ENCODE data around the gene ZNF775.

The ZNF775 gene

DNA sequence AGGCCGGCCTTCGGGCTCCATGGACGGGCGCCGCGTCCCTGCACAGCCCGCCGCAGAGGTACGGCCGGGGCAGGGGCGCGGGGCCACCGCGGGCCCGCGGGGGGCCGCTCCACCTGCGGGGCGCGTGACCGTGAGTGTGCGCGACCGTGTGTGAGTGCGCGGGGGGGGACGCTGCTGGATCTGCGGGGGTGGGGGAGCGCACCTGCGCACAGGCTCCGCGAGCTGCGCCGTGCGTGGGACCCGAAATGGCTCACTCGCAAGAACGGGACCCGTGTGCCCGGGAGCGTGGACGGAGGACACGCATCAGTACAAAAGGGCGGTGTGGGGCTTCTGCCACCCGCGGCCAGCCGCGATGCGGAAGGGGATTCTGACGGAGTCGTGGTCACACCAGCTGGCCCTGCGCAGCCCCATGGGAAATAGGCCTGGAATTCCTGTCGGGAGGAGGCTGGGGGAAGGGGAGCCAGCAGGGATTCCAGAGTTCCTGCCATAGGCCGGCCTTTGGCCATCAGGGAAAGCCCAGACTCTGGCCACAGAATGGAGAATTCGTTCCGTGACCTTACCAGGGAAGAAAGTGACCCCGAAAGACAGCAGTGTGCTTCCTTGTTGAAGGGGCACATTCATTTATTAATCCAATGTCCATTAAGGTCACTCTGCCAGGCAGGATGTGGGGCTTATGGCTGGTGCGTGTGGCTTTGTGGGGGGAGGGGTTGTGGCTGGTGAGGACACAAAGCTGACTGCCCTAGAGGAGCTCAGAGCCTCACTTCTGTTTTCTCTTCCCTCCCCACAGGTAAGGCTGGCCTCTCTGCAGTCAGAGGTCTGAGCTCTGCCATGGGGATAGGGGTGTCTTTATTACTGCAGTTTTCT lies 10.0 kb upstream of the ZNF775 start:
- DNase-seq (ENCODE audit: low spot score), result peak; percentile 85

- DNase-seq (ENCODE audit: low spot score), result no peak
Measured at GRCh38 chr7:150369748-150370501, 9.2 kb upstream of the ZNF775 start.

DNA sequence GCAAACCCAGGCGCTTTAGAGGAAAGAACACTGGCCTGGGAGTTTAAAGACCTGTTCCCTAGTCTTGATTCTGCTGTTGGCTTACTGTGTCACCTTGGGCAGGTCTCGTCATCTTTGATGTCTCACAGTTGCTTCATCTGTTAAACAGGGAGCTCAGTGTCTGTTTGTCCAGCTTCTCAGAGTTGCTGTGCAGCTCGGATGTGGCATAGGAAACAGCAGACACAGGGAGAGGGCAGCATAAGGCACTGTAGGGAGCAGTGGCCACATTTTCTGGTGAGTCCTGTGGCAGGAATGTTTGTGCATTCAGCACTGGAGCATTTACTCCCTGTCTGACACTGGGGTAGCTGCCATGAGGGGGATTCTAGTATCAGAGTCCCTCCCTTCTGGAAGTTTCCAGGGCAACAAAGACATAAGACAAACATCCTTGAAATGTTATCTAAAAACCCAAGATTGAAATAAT lies 8.5 kb upstream of the ZNF775 start:
- peak; percentile 44 for DNase-seq (ENCODE audit: low spot score)

DNA sequence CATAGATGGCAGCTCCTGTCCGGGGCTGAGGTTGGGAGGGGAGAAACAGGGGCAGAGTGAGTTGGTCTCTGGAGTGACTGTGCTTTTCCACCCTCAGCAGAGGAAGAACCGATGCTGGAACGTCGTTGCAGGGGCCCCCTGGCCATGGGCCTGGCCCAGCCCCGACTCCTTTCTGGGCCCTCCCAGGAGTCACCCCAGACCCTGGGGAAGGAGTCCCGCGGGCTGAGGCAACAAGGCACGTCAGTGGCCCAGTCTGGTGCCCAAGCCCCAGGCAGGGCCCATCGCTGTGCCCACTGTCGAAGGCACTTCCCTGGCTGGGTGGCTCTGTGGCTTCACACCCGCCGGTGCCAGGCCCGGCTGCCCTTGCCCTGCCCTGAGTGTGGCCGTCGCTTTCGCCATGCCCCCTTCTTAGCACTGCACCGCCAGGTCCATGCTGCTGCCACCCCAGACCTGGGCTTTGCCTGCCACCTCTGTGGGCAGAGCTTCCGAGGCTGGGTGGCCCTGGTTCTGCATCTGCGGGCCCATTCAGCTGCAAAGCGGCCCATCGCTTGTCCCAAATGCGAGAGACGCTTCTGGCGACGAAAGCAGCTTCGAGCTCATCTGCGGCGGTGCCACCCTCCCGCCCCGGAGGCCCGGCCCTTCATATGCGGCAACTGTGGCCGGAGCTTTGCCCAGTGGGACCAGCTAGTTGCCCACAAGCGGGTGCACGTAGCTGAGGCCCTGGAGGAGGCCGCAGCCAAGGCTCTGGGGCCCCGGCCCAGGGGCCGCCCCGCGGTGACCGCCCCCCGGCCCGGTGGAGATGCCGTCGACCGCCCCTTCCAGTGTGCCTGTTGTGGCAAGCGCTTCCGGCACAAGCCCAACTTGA lies 7.8 kb upstream of the ZNF775 start:
- DNase-seq (ENCODE audit: low spot score), result no peak

GRCh38 chr7:150371996-150372270 lies 7.2 kb upstream of the ZNF775 start:
- DNase-seq (ENCODE audit: low spot score), result no peak

GRCh38 chr7:150372271-150373048 lies 6.7 kb upstream of the ZNF775 start:
- DNase-seq (ENCODE audit: low spot score), result no peak

GRCh38 chr7:150373049-150373801 lies 5.9 kb upstream of the ZNF775 start:
- DNase-seq (ENCODE audit: low spot score), result no peak

- no peak for DNase-seq (ENCODE audit: low spot score)
Measured at GRCh38 chr7:150374026-150374425, 5.1 kb upstream of the ZNF775 start.

DNA sequence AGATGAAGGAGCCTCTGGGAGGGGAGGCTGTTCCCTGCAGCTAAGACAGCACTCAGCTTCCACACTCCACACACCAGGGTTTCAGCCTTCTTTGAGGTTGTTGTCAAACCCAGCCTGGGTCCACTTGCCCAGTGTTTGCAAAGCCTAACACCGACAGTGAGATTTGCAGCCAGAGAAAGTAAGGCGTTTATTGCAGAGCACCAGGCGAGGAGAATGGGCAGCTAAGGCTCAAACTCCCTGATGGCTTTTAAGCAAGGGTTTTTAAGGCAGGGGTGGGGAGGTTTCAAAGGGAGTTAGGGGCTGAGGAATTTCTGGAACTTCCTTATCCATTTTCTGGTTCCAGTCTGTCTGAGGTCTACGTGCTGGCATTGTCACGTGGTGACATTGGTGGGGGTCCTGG lies 4.7 kb upstream of the ZNF775 start:
- DNase-seq (ENCODE audit: low spot score), result no peak

DNA sequence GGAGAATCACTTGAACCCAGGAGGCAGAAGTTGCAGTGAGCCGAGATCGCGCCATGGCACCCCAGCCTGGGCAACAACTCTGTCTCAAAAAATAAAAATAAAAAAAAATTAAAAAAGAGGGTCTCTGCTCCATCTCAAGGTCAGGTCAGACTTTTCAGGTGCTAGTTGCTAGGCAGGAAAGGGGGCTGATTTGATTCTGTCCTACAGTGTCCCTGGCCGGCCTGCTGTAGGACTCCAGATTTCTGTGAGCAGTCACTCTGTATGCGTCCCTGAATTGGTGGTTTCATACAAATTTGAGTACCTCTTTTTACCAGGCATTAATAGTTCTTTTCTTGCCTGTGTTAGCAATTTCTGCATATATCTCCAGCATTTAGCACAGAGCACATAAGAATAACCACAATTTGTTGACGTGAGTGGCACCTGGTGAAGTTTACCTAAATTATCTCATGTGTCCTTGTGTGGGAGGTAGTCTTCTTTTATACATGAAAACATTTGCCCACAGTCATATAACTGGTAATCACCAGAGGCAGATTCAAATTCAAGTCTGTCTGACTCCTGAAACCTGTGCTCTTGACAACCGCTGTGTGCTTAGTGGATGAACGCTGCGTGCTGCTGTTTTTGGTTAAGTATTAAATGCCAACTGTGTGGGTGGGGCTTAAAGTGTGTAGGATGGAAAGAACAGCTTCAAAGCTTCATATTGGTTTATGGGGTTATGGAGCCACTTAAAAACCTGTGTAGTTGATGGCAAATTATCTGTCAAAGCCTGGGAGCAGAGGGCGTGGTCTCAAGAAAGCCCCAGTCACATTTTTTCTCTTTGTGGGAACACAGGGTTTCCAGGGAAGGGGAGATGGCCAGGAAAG lies 3.2 kb upstream of the ZNF775 start:
- DNase-seq (ENCODE audit: low spot score), result no peak

GRCh38 chr7:150376560-150376959 lies 2.6 kb upstream of the ZNF775 start:
- DNase-seq (ENCODE audit: low spot score), result no peak

DNA sequence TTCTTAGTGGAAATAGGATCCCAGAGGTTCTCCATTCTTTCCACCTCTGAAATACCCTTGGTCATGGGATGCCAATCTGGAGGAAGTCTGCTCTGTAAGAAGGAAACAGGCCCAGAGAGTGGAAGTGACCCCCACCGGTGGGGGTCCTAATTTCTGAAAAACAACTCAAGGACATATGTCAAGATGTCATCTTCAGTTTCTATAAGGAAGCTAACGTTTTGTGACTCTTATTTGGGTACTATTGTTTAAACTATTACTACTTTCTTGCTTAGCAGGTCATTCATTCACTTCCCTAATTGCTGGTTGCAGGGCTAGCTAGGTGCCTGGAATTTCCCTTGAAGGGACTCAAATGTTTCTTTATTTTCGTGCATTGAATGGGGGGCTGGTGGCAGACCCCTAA lies 1.9 kb upstream of the ZNF775 start:
- no peak for DNase-seq (ENCODE audit: low spot score)

DNA sequence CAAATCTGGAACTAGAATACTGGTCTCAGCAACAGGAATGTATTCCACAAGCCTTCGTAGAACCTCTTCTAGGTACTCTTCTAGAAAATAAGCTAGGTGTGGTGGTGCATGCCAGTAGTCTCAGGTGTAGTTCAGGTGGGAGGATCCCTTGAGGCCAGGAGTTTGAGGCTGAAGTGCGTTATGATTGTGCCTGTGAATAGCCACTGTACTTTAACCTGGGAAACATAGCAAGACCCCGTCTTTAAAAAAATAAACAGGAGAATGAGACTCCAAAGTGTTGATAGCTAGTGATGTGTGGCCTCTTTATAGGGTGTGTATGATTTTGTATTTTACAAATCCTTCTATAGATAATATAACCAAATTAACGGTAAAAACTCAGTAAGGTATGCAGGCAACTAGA lies 1.5 kb upstream of the ZNF775 start:
- no peak for DNase-seq (ENCODE audit: low spot score)

DNA sequence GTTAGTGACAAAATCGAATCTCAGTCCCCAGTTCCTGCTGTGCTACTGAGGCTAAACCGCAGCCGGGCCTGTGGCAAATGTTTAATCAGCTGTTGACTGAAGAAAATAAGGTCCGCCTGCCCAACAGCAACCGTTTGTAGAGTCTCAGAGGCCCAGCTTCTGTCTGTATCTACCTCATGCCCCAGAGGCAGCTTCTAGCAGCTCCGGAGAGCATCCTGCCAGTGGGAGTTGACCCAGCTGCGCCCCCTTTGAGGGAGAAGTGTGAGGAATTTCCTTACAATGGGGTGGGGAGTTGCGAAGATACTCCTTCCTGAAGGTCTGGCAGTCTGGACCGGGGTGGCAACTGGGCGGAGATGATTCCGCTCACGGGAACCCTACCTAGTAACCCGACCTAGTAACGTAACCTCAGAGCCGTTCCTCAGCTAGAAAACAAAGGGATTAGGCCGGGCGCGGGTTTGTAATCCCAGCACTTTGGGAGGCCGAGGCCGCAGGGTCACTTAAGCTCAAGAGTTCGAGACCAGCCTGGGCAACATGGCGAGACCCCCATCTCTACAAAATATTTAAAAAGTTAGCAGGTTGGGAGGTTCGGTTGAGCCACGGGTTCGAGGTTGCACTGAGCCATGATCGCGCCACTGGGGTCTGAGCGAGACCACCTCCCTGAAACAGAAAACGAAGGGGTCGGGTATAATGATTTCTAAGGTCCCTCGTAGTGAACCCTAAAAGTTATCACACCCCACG lies 846 bp upstream of the ZNF775 start:
- peak; percentile 66 for DNase-seq (ENCODE audit: low spot score)

GRCh38 chr7:150379441-150380379 lies 580 bp downstream of the ZNF775 start:
- peak; percentile 50 for DNase-seq (ENCODE audit: low spot score)

DNA sequence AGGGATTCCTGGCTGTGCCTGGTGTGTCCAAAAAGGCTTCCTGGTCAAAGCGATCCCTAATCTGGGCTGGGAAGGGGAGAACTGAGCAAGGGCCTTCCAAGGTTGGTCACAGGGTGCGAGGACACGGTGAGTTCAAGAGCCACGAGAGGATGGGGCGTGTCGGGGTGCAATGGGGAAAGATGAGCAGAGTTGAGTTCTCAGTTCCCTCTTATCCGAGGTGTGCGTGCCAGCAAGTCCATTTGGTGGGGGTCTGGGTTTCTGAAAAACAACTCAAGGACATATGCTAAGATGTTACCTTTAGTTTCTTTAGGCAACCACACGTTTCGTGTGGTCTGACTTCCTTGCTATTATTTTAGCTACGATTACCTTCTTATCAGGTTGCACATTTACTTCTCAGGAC lies 1.3 kb downstream of the ZNF775 start:
- no peak for DNase-seq (ENCODE audit: low spot score)

GRCh38 chr7:150381096-150381495 lies 2.0 kb downstream of the ZNF775 start:
- no peak for DNase-seq (ENCODE audit: low spot score)

DNA sequence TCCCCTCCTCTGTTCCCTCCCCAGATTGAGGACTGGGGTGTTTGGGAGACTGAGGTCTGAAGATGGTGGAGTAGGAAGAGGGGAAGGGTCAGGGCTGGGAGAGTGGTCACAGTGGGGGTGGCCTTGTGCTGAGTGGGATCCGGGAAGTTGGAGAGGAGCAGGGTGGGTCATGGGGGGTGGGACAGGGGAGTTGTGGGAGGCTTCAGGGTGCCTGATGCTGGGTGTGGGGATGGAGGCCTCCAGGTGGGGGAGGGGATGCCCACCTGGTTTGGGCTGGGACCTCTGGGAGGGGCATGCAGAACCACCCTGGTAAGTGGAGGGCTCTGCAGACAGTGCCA lies 2.6 kb downstream of the ZNF775 start:
- DNase-seq (ENCODE audit: low spot score), result no peak

Data from GM03348 (cell line).